Suppressor macrophage (primary cell): ENCODE measurements around the gene MED29.
"Not testable (repeated sequence)": the region's sequence is repeated elsewhere in the genome, so short reads cannot be mapped to it uniquely, and the experiment has no call there.

Source experiments
- DNase-seq, 4 experiments: peaks; one replicate each; pipeline ENCODE4 v3.0.0-alpha.2; 2020 to 2022

Gene MED29

DNA sequence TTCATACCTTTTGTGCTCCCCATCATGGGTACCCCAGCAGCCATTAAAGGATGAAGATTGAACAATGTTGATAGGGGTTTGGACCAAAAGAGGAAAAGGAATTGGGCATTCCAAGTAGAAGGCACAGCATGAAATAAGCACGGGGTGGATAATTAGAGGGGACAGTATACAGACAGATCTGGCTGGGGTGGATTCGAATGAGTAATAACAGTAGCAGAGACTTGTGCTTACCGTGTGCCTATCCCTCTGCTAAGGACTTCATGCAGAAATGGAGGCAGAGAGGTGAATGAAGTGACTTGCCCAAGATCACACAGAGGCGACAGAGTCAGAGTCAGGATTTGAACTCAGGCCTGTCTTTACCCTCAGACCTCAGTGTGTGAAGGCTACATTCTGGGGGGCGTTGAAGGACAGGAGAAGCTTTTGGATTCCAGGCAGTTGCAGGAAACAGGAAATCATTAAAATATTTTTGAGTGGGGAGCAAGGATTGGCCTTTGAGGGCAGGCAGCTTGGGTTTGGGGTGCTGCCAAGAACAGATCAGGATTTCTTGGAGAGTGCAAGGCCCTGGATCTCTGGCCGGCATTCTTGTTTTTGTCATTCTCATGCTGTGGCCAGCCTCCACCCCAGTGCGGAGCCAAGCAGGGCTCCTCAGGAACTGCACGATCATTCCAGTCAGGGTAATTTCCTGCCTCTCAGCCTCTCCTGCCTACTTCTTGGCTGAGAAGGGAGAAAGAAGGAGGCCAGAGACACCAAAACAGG, 19.0 kb upstream of the MED29 start:
- DNase-seq: no peak

DNA sequence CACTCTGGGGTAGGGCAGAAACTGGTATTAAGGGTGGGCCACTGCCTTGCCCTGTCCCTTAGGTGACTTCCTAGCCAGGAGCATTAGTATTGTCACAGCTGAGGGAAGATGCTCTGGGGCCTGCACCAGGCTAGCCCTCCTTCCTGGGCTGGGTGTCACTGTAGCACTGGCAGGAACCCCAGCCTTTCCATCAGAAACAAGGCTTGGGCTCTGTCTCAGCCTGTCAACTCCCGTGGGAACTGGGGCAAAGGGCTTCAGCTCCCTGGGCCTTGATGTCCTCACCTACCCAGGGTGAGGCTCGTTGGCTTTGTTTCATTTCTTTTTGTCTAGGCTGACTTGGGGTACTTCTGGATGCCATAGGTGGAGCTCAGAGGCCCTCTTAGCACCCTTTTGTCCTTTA, 18.2 kb upstream of the MED29 start:
- DNase-seq: no peak

DNA sequence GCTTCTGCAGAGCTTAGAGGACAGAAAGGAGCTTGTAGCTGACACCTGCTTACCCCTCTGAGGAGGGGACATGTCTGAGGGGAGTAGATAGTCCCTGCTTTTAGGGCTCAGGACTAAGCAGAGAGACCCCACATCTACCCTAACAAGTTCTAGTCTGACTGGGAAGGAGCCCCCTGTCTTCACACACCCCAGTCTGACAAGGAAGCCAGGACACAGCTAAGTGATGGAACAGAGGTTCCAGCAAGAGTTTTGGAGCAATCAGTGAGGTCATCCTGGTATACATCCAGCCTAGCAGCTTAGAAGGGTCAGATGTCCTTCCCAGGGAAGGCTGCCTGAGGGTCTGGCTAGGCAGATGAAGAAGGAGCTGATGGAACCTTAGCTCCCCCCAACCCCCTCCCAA, 15.2 kb upstream of the MED29 start:
- DNase-seq: no peak

DNA sequence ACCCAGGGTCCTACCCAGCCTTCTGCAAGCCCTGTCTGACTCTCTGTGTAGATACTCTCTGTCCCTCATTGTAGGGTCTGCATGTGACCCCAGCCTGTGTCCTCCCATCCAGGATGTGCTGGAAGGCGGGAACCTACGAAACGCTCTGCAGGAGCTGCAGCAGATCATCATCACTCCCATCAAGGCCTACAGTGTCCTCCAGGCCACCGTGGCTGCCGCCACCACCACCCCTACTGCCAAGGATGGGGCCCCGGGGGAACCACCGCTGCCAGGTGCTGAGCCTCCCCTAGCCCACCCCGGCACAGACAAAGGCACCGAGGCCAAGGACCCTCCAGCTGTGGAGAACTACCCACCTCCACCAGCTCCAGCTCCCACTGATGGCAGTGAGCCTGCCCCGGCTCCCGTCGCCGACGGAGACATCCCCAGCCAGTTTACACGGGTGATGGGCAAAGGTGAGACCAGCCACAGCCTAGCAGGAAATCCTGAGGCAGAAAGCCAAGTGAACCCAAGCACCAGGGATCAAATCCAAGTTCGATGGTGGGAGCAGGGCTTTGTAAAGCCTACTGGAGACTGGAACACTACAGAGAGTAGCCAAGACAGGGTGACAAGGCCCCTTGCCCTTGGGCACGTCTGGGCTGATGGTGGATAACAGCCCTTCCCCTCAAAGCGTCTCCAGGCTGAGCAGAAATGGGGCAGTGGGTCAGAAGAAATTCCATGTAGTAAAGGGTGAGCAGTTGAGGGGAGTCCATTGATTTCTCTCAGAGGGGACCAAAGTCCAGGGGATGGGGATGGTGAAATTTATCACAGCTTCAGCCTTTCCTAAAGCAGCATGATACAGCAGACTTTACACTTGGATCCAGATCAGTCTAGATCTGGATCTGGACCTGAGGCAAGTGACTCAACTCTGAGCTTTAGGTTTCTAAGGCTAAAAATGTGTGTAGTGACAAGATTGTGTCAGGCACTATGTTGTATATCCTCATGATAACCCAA, 13.5 kb upstream of the MED29 start:
- no peak for DNase-seq

DNA sequence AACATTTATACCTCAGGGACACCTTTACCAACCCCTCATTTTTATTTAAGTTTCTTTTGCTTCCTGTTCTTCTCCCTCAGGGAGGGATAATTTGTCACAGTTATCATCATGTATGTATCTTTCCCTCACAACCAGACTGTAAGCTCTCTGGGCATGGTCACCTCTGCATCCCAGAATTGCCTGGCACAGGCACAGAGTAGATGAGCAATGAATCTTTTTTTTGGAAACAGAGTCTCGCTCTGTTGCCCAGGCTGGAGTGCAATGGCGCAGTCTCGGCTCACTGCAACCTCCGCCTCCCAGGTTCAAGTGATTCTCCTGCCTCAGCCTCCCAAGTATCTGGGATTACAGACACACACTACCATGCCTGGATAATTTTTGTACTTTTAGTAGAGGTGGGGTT, 11.8 kb upstream of the MED29 start:
- DNase-seq: not testable (repeated sequence)

DNA sequence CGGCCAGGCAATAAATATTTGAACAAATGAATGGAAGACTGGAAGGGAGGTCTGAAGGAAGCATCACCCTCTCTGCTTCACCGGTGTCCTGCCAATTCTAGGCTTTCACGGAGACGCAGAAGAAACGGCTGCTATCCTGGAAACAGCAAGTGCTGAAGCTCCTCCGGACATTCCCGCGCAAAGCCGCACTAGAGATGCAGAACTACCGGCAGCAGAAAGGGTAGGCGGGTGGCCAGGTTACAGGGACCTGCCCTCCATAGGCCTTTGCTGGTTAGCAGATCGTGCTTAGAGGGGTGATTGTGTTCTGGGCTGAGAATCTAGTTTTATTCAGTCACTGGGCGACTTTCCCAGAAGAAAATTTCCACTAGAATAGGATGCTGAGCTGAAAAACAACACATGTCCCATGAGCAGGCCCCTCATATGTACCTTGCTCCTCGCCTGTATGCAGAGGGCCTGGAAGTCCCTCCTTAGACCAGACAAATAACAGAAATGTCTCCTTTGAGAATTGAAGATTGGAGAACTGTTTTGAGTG, 11.2 kb upstream of the MED29 start:
- DNase-seq: no peak

DNA sequence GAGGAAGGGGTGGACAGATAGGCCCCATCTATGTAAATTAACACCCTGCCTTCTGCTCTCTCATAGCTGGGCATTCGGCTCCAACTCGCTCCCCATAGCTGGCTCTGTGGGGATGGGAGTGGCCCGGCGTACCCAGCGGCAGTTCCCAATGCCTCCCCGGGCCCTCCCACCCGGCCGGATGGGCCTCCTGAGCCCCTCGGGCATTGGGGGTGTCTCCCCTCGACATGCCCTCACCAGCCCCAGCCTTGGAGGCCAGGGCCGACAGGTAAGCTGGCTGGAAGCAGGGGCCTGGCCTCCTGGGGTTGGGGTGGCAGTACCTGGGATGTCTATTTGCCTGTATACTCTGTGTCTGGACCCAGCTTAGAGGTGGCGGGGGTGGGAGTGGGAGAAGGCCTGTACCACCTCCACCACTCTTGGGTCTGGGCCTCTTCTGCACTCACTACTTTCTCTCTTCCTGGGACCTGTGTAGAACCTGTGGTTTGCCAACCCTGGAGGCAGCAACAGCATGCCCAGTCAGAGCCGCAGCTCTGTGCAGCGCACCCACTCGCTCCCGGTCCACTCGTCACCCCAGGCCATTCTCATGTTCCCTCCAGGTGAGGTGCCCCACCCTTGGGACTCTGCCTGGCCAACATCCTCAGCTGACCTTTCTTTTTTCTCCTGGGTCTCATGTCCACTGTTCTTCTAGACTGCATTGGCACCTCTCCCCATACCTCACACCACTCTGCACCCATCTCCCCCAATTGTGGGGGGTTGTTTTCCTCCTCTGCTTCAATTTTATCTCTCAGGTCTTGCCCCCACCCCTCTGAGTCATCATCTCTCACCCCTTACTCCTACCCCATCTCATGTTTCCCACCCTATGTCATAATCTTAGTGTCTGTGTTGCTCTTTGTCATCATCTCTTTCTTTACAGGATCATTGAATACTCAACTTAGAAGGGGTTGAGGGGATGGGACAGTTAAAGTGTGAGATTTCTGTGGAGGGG, 10.4 kb upstream of the MED29 start:
- no peak for DNase-seq

DNA sequence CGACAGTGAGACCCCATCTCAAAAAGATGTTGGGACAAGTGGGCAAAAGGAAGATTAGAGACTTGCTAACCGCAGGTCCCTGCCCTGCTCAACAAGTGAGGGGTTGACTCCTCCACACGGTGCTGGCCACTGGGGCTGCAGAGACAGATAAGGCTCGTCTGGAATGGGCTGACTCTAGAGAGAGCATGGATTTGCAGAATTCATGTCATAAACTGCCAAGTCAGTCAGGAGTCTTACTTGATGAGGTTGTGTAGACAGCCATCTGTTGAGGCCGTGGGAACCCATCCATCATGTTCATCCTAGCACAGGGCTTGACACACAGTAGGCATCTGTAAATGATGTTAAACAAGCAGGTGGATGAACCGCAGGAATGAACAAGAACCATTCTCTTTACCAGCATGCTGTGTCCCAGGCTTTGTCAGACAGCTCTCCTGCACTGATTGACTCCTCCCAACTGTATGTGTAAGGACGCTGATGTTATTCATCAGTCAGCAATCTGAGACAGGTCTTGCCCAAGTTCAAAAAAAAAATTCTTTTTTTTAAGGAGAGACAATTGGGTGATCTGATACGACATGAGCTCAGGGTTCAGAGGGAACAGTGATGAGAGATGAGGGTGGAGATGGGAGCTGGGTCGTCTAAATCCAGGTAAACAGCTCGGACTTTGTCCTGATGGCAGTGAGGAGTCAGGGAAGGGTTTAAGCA, 9.1 kb upstream of the MED29 start:
- no peak for DNase-seq

DNA sequence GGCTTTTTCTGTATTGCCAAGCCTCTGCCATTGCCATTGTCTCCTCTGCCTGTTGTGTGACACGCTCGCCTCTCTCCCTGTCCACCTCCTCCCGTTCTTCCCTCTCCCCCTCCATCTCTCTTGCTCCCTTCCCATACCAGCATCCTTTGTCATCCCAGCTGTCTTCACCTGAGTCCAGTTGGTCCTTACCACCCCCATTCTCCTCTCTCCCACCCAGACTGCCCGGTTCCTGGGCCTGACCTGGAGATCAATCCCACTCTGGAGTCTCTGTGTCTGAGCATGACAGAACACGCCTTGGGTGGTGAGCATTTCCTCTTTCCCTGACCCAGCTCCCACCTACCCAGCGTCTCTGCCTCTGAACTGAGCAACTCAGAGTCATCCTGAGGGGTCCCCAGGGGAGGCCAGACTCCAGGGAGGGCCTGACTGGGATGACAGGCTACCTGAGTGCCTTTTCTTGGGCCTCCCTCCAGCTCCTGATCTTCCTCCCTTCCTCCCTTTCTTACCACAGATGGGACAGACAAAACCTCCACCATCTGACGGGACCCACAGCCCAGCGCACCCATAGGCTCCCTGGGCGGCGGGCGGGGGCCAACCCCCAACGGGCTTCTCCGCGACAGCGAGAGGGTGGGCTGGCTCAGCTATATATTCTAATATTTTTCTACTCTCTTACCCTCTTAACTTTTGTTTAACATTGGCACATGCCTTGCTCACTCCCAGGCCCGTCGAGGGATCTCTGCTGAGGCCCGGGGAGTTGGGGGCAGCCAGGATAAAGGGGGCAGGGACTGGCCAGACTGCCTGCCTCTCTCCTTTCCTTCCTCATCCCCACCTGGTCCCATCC, 8.0 kb upstream of the MED29 start:
- no peak for DNase-seq

DNA sequence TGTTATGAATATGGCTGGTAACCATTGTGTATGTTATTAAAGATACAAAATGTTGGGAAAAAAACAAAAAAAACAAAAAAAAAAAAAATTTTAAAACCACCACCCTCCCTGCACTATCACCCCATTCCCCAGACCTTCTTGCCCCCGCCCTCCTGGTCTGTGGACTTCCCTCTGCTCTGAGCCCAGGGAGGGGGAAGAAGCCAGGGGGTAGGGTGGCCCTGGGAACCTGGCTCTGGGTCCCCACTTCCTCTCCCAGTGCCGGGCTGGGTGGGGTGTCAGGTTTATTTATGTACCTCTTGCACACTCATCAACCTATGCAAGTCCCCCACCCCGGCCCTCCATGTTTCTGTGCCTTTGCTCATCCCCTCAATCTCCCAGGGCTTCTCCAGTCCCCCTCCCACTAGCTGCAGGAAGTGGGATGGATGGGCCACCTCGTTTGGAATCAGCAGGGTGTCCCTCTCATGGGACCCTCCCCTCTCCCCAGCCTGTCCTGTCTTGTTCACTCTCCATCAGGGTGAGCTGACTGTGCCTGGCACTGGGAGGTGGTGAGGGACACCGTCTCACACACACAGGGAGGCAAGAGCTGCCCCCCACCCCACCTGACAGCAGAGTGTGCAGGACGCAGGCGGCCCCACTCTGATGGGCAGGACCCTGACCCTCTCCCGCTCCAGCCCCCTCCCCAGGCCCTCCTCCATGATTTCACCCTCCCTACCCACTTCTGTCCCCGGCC, 6.2 kb upstream of the MED29 start:
- DNase-seq: no peak

DNA sequence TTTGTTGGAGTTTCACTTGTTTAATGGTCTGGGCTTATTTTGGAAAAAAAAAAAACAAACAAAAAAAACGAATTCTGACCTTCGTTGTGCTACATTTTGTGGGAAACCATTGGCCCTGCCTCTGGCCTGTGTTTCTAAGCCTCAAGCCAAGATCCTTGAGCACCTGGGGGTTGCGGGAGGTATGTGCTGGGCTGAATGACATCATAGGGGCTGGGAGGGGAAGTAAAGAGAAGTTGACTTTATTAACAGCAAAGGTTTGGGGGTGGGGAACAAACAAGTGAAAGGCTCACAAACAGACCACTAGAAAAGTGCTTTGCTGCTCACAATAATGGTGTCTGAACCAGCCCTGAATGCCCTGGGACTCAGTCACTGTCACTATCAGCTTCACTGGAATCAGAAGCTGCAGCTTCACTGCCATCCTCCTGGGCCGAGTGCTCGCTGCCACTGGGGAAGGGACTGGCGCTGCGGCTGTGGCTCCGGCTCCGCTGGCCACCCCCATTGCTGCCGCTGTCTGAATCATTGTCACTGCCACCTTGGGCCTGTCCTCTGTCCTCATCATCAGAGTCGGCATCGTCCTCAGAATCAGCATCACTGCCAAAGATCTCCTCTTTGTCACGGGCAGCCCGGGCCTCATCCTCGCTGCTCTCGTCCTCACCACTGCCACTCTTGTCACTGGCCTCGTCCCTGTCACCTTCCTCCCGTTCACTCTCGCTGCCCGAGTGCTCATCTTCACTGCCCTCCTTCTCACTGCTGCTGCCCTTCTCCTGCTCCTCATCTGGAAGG, 5.4 kb upstream of the MED29 start:
- DNase-seq: no peak

DNA sequence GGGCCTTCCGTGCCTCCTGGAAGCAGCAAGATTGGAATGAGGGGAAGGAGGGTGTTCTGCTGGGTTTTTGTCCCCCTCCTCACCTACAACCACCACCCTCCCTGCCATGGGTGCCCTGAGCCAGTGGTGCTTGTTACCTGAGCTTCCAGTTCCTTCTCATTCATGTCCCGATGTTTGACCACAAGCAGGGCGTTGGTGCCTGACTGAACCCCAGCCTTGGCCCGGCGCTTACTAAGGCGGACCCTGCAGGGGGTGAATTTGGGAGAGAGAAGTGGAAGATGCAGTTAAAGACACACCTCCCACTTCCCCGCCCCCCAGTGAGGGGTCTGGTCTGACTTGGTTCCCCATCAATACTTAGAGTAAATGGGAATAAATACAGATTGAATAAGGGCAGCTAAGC, 4.6 kb upstream of the MED29 start:
- no peak for DNase-seq

DNA sequence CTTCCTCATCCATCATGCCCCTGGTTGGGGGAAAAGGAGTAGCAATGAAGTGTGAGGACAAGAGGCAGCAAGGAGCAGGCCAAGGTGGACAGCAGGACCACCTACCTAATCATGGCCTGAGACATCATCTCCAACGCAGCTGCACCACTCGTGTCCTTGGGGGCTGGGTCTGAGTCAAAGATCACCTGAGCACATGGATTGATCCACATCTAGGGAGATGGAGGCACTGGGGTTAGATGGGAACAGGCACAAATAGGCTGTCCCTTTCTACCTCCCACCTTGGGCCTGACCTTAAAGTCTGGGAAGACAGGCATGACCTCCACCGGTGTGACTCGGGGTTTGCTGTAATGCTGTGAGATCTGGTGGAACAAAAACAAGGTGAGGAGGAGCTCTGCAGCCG, 2.5 kb upstream of the MED29 start:
- no peak for DNase-seq

DNA sequence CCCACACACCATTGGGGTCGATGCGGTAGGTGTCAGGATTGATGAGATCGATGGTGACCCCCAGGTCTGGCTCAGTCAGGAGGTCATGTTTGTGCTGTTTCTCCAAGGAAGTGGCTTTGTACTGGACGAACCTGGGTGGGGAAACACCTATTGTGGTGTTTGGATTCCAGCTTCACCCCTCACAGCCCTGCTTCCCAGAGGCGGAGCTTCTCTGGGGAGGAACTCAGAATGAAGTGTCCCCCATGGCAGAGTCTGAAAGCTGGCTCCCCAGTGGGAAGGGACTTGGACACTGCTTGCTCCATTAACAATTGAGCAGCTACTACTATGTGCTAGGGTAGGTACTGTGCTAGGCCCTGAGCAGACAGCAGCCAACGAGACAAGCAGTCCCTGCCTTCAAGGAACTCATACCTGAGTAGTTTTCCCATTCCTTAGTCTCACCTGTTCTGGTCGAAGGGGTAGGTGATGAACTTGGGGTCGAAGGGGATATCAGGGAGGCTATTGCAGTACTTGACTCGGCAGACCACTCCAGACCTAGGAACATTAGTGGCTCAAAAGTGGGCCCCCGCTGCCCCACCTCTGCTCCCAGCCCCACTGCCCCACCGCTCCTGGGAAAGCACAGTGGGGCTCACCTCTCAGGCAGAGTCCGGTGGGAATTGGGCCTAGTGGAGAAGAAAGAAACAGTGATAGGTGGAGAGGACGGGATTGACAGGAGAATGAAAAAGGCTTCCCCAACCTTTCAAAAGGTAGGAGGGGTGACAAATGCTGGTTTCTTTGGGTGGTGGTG, 1.4 kb upstream of the MED29 start:
- DNase-seq: no peak

DNA sequence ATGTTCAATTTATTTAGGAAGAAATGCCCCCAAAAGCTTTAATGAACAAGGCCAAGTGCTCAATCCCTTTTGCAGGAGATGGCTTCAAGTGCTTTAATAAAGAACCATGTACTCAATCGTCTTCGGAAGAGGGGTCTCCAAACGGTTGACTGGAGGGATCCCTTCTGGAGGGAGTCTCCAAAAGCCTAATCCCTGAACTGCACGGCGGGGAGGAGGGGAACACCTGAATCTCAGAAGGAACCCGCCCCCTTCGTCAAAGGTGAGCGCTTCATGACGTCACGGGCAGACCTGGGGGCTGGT, 777 bp upstream of the MED29 start:
- DNase-seq: no peak

DNA sequence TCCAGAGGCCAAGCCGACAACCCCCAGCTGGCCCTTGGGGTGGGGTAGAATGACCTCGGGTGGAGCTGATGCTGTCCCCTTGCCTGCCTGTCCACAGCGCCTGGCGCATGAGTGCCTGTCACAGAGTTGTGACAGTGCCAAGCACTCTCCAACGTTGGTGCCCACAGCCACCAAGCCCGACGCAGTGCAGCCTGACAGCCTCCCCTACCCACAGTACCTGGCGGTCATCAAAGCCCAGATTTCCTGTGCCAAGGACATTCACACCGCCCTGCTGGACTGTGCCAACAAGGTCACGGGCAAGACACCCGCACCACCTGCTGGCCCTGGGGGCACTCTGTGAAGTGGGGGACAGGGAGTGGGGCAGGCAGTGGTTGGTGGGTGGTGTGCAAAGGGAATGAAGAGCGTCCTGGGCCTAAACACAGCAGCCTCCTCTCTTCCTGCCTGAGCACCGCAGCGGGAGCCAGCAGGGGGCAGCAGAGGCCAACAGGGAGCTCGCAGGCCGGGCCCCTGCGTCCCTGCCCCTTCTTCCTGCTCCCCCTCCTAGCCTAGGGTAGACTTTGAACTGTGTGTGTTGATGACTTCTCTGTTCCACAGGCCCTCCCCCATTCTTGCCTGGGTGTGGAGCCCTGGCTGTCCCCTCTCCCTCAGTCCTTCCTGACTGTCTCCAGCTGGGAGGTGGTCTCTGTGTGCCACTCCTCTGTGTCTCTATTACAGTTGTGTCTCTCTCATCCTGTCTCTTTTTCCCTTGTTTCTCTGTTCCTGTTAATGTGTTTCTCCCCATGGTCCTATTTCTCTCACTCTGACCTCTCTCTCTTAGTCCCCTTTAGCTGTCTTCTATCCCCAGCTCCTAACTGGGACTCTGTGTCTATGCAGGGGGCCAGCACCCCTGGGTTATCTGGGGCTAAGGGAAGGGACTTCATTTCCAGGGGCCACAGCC, 6.5 kb downstream of the MED29 start:
- peak; percentile 96 to 97 (median 96) for DNase-seq

DNA sequence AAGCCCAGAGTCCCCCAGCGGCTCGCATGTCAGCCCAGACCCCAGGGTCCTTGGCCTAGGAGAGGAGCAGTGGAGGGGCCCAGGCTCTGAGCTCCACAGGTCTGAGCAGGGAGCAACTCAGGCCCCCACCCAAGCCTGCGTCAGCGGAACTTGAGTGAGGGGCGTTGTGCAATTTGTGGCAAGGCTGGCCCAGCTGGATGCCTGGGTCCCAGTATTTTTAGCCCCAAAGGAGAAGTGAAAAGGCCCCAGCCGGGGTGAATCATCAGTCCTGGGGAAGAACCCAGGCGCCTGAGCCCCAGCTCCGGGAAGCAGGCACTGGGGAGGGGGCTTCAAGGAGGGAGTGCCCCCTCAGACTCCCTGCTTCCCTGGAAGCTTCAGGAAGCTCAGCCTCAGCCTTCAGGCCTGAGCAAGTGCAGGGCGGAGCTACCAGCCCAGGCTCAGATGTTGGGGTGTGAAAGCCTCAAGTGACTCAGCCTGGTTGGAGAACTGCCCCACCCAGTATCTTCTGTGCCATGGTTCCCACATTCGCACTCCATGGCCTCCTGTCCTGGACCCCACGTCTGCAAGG, 7.2 kb downstream of the MED29 start:
- DNase-seq: peak; percentile 95 to 98 (median 96)
